NCI-H2081 treated with DMSO at 0.1 percent for 48 hours (cell line): ENCODE data around the gene ZNF488.

Source experiments
- DNase-seq: peaks from one replicate; lab custom pipeline; 2025; lab: John Stamatoyannopoulos, UW

The ZNF488 gene

DNA sequence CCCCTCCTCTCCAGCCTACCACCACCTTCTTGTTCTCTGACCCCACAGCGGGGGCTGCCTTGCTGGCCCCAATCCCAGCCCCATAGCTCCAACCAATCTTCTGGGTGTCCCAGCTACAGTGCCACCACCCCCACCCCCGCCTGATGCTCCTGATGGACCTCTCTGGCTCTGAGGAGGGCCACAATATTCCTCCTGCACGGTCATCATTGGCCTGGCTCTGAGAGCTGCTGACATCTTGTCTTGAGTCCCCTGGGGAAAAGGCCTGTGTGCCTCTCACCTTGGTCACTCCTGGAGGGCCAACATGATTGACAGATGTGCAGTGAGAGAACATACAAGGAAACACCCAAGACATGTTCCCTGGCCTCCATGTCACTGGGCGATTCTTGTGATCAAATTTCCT lies 54.2 kb downstream of the ZNF488 start:
- DNase-seq: no peak

DNA sequence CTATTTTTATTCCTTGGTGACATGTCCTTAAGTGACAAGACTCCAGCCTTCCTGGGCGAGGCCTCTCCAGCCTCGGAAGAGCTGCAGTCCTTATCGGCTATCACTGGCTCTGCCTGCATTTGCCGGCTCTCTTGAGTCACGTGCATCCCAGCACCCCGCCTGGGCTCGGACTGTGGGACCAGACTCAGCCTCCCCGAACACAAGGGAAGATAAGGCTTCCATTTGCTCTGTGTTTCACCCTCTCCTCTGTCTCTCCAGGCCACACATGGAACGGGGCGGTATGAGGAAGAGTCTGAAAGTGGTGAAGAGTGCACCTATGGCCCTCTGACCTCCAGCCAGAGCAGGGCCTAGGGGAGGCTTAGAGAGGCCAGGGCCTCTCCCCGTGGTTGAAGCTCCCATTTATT lies 57.2 kb downstream of the ZNF488 start:
- no peak for DNase-seq

DNA sequence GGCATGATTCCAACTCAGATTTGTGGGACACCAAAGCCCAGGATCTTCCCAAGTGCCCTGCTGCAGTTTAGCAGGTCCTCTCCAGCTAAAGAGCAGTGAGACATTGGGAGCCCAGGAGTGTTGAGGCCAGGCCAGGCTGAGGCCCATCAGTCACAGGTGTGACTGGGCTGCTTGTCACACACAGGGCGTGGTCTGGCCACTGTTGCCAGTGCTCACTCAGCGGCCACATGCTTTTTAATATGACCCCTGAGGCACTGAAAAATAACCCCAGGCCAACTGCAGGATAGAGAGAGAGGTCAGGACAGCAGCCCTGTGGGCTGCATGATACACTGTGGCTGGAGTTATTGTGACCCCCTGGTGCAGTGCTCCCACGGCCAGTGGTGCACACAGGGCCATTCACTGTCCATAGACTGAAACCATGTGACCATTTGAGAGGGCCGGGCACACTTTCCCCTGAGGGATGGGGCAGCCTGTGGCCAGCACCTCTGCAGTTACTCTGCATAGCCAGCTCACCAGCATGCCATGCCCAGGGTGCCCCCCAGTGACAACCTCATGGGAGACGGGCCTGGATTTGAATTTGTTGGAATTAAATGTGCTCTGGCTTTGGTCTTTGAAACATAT lies 57.7 kb downstream of the ZNF488 start:
- DNase-seq: no peak

DNA sequence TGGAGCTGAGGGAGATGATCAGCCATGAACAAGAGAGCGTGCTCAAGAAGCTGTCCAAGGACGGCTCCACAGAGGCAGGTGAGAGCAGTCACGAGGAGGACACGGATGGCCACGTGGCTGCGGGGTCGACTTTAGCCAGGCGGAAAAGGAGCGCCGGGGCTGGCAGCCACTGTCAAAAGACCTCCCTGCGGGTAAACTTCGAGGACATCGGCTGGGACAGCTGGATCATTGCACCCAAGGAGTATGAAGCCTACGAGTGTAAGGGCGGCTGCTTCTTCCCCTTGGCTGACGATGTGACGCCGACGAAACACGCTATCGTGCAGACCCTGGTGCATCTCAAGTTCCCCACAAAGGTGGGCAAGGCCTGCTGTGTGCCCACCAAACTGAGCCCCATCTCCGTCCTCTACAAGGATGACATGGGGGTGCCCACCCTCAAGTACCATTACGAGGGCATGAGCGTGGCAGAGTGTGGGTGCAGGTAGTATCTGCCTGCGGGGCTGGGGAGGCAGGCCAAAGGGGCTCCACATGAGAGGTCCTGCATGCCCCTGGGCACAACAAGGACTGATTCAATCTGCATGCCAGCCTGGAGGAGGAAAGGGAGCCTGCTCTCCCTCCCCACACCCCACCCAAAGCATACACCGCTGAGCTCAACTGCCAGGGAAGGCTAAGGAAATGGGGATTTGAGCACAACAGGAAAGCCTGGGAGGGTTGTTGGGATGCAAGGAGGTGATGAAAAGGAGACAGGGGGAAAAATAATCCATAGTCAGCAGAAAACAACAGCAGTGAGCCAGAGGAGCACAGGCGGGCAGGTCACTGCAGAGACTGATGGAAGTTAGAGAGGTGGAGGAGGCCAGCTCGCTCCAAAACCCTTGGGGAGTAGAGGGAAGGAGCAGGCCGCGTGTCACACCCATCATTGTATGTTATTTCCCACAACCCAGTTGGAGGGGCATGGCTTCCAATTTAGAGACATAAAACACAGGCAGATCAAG lies 58.5 kb downstream of the ZNF488 start:
- no peak for DNase-seq

DNA sequence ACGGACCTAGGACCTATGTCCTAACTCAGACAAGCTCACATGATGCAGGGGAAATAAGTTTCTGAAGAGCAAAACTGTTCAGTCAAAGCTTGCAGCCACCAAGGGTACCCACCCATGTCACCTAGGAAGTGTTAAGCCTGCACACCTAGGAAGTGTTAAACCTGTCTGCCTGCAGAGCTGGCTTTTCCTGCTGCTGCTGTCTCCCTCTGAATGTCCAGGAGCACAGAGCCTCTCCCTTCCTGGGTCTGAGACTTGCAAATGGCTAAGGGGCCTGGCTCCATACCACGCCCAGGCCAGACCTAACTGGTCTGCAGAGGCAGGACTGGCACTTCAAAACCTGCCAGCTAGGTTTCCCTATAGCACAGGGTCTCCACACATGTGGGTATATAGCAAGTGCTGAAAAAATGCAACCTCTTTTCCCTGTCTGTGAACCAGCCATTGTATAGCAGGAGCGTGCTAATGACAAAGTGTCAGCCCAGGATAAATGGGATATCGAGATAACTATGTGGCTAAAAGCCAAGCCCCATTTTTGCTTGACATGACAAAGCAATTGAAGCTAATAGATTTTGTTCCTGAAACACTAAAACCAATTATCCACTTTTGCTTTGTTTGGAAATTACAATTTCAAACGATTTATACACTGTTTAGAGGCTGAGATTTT lies 60.3 kb downstream of the ZNF488 start:
- no peak for DNase-seq

DNA sequence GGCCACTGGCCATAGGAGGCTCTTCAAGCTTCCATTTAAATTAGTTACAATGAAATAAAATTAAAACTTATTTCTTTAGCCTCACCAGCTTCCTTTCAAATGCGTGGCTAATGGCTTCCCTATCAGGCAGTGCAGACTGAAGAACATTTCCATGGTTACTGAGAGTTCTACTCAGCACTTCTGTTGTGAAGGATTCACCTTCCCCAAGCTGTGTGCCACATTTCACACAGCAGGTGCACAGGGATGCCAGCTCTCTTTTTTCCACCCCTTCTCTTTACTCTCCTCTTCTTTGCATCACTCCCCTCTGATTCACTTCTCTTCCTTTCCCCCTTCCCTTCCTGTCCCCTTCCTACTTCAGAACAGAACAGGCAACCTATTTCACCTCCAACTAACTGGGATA lies 61.0 kb downstream of the ZNF488 start:
- no peak for DNase-seq

DNA sequence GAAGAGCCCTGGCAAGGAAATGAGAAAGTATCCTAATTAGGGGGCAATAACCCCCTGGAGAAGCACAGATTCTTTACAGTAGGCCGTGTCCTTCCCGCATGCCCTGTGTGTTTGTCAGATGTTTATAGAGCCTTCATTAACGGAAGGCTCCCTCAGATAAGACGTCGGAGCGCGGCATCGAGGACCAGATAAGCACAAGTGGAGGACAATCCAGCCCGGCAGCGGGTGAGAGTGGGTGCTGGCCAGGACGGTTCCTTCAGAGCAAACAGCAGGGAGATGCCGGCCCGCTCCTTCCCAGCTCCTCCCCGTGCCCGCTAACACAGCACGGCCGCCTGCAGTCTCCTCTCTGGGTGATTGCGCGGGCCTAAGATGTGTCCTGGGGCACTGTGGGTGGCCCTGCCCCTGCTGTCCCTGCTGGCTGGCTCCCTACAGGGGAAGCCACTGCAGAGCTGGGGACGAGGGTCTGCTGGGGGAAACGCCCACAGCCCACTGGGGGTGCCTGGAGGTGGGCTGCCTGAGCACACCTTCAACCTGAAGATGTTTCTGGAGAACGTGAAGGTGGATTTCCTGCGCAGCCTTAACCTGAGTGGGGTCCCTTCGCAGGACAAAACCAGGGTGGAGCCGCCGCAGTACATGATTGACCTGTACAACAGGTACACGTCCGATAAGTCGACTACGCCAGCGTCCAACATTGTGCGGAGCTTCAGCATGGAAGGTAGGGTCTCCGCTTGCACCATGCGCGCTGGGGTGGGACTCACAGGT lies 61.6 kb downstream of the ZNF488 start, which contains the start of gene GDF2:
TSS of gene GDF2 (plus strand) at position 155 of the 762 bp plus-strand sequence. CDS start at position 370, 215 bp downstream.
- DNase-seq: no peak

DNA sequence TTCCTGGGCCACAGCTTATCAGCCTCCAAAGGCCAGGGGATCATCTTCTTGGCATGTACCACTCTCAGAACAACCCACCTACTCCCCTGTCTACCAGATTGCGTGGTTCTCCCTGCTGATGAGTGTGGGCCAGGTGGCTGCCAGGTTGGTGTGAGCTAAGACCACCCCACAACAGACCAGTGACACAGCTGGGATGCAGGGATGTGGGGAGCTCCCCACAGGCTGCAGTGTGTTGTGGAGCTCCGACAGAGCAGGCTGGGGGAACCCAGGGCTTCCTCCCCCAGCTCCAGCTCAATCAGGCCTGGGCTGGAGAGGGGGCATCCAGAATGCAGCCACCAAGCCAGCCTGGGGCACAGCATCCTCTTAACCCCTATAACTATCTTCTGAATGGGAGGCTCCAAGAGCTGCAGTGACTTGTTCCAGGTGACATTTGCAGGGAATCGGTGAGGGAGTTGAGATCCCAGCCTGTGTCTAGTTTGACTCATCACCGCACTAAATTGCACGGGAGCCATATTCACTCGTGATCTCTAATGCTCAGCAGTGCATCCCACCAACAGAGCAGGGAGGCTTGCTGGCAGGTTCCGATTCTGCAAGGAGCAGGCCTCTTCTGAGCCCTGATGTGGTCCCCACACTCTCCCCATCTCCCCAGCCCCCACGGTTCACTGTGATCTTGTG lies 62.4 kb downstream of the ZNF488 start:
- DNase-seq: no peak

DNA sequence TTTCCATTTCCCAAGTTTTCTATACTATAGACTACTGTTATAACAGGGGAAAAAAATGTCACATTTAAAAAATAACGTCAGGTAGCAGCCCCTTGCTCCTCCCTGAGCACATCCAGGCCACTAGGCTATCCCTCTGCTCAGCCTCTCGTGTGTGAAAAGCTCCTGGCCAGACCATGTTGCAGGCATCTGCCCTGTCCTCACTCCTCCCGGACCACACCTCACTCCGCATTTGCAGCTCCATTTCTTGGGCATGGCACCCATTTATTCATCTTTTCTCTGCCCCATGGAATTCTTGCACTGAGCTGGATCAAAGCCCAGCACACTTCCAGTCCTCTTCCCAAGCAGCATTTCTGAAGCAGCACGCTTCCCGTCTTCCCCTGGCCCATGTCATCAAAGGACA lies 63.3 kb downstream of the ZNF488 start:
- DNase-seq: no peak

DNA sequence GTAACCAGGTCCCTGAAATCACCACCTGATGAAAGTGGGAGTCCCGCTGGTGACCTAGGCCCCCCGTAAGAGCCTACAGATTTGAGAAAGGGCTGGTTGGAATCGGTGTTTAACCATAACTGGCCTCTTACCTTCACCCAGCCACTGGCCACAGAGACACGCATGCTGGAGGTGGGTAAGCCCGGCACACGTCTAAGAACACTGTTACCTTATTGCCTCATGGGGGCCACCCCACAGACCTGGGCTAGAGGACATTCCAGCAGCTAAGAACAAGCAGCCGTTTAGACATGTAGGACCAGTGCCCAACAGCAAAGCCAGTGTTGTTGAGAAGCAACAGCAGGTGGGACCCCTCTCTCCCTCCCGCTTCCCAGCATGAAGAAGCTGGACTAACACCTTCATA lies 64.3 kb downstream of the ZNF488 start:
- DNase-seq: no peak

DNA sequence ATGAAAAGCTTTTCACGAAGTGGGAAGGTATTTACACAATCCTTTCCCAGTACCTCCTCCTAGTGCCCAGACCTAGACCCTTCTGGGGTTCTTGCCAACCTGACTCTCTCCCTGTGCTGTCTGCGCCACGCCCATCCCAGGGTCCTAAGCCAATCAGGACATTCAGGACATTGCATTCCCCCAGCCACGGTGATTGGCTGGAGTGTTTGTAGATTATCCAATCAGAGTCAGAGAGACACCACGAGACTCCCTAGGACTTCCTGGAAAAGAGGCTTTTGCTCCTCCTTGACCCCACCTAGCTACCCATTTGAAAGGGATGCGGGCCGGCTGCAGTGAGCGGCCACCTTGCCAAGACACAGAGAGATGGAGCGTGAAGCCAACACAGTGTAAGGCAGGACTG lies 65.4 kb downstream of the ZNF488 start:
- no peak for DNase-seq

DNA sequence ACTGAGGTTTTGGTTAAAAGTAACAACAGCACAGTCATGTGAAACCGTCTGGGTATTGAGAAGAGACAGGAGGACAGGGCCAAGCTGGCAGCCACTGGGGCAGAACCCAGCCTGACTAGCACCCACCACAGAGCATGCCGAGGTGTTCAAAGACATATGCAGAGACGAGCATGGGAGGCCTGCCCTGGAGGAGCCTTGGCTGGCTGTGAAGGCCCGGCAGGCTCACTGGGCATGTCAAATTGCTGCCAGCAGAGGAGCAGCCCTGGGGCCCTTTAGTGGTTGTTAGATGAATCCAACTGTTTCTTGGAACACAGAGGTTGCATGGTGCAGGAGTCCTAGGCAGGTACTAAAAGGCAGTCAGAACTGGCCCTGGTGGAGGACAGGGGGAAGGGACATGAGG lies 66.8 kb downstream of the ZNF488 start:
- DNase-seq: no peak

DNA sequence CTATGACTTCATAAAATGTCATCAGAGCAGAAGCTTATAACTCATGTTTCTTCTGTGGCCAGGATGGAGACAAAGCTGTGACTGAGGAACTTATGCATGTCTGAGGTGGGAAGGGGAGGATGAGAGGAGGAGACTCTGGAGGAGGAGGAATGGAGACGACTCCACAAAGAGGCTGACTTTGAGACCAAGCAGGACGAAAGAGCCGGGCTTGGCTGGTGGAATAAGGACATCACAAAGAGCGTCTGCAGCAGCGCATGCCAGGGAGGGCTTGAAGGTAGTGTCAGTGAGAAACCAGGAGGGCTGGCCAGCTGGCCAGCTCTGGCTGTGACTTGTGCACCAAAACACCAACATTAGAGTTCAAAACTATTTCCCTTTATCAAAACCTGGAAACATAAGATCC lies 68.0 kb downstream of the ZNF488 start:
- DNase-seq: no peak
